Activated CD8-positive, alpha-beta memory T cell treated with anti-CD3 and anti-CD28 coated beads for 36 hours (primary cell): ENCODE measurements around the gene PRKRIP1. TPM values are rescaled to one million over a fixed set of nuclear protein-coding genes. Genes with fewer than 3 reads are reported as not detected.
"Not testable (repeated sequence)": the region's sequence is repeated elsewhere in the genome, so short reads cannot be mapped to it uniquely, and the experiment has no call there.

Experiments
- CTCF ChIA-PET: fragments of 350-600 bp; sonication (Branson Sonifier 250); formaldehyde crosslinking; loops from one replicate; lab custom pipeline; 2021; ENCODE audit warnings: antibody characterized with exemption; lab: Charles Lee
- POLR2A ChIA-PET: fragments of 350-600 bp; sonication (Branson Sonifier 250); formaldehyde crosslinking; loops from one replicate; lab custom pipeline; 2021; ENCODE audit warnings: antibody characterized with exemption; lab: Charles Lee
- total RNA-seq, 2 experiments: library from RNA; stranded (reverse); gene quantifications; one replicate each; pipeline ENCODE4 v1.2.3, GENCODE V29; 2021

The PRKRIP1 gene
- total RNA-seq, 2 experiments from 2014 or later, result 23.8 to 25.5 TPM

GRCh38 chr7:102466097-102466496, 69.9 kb downstream of the PRKRIP1 start:
- ChIA-PET CTCF (interaction anchor here (0.6 to 0.8 kb wide), 4 partner anchors 48 to 1772 kb away, joined by 3 to 5 read pairs (median 4); partner anchors contain the start of gene GIGYF1), POLR2A (interaction anchor here (0.6 to 1.0 kb wide), 2 partner anchors 23 to 70 kb away, joined by 3 read pairs; no protein-coding TSS in a partner anchor)

- ChIA-PET CTCF (interaction anchor here (0.7 to 1.1 kb wide), 3 partner anchors 12 to 1159 kb away, joined by 3 to 4 read pairs (median 3); no protein-coding TSS in a partner anchor), POLR2A (no interaction called here)
Observed at GRCh38 chr7:102467581-102468477, 71.7 kb downstream of the PRKRIP1 start.

GRCh38 chr7:102468478-102469350, 72.6 kb downstream of the PRKRIP1 start:
- ChIA-PET CTCF (interaction anchor here (1.1 kb wide), 1 partner anchor 19 kb away, joined by 3 read pairs; no protein-coding TSS in a partner anchor), POLR2A (no interaction called here)

DNA sequence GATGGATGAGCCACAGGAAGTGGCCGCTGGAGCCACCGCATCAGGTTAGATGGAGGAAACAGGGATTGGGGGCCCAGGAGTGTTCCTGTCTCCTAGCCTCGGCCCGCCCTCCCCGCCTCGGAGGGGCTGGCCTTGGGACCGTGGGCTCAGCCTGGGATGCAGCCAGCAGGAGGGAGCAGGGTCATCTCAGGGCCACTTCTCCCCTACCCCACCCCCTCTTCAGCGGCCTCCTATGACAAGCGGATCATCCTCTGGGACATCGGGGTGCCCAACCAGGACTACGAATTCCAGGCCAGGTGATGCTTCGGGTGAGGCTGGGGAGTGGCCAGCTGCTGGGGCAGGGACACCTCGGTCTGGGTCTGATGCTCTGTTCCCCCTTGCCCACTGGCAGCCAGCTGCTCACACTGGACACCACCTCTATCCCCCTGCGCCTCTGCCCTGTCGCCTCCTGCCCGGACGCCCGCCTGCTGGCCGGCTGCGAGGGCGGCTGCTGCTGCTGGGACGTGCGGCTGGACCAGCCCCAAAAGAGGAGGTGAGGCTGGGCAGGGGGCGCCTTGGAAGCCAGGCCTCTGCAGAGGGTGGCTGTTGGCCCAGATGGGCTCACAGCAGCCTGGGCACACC, 73.3 kb downstream of the PRKRIP1 start:
- POLR2A ChIA-PET, result interaction anchor here (0.5 kb wide), 1 partner anchor 72 kb away, joined by 4 read pairs; no protein-coding TSS in a partner anchor
- CTCF ChIA-PET, result no interaction called here

GRCh38 chr7:102469972-102470825, 74.0 kb downstream of the PRKRIP1 start:
- ChIA-PET CTCF (interaction anchor here (0.6 kb wide), 1 partner anchor 726 kb away, joined by 4 read pairs; no protein-coding TSS in a partner anchor), POLR2A (interaction anchor here (0.5 kb wide), 1 partner anchor 73 kb away, joined by 4 read pairs; no protein-coding TSS in a partner anchor)

- POLR2A ChIA-PET, result no interaction called here
- CTCF ChIA-PET, result no interaction called here
Observed at GRCh38 chr7:102471791-102472125, 75.6 kb downstream of the PRKRIP1 start.

DNA sequence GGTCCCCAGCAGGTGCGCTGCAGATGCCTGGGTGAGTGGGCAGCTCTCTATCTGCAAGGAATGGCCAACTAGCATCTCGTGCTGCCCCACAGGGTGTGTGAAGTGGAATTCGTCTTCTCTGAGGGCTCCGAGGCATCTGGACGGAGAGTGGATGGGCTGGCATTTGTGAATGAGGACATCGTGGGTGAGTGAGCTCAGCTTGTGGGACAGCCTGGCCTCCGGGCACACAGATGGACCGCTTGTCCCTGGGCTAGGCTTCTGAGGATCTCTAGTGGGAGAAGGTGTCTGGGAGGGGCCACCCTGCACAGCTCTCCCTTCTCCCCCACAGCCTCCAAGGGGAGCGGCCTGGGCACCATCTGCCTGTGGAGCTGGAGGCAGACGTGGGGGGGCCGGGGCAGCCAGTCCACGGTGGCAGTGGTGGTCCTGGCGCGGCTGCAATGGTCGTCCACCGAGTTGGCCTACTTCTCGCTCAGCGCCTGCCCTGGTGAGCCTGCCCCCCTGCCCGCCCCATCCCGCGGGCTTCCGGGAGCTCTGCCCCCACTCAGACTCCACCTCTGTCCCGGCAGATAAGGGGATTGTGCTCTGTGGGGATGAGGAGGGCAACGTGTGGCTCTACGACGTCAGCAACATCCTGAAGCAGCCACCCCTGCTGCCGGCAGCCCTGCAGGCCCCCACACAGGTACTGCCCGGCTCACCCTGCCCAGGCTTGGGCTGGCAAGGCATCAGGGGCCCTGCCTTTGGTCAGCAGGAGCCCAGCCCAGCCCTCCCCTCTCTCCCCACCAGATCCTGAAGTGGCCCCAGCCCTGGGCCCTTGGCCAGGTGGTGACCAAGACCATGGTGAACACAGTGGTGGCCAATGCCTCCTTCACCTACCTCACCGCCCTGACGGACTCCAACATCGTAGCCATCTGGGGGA, 76.2 kb downstream of the PRKRIP1 start:
- POLR2A ChIA-PET, result no interaction called here
- CTCF ChIA-PET, result interaction anchor here (0.5 kb wide), 1 partner anchor 180 kb away, joined by 3 read pairs; no protein-coding TSS in a partner anchor

DNA sequence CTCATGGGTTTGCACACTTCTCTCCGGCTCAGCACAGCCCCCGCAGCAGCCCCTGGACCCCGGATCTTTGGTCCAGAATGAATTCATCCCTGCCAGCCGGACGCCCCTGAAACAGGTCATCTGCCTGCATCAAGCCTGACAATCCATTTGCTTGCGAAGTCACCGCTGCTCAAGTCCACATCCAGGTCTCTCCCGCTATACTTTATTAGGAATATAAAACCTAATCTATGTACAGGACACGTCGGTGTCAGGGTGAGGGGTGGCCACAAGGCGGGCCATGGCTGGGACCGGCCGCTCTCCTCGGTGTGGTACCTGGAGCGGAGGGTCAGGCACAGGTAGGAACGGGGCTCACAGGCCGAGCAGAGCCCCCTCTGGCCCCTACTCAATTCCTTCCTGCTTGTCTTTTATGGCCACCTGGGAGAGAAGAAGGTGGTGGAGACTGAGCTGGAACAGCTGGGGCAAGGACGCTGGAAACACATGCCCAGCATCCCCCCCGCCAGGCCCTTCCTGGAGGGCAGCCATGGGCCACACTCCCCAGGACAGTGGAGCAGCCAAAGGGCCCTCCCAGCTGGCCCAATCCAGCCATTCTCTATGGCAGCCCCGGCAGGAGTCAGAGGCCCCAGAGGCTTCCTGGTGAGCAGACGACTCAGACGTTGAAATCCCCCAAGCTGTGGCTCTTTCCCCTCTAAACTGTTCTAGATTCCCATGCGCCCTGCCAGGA, 77.3 kb downstream of the PRKRIP1 start:
- ChIA-PET POLR2A (no interaction called here), CTCF (no interaction called here)

DNA sequence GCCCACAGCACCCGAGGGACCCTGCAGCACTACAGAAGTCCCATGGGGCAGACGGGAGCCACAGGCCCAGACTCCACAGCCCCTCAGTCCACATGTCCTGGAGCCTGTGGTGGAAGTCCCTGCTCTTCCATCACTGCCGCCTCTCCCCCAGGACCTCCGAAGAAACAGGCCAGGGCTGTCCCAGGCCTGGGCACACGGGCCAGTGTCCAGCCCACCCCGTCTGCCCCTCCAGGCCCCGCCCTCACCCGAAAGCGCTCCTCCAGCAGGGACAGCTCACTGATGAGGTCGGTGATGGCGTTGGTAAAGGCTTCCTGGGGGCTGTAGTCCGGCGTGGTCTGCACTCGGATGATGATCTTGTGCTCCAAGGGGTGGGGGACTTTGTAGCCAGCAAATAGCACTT, 78.0 kb downstream of the PRKRIP1 start:
- CTCF ChIA-PET, result not testable (repeated sequence)

GRCh38 chr7:102474736-102475435, 78.7 kb downstream of the PRKRIP1 start:
- POLR2A ChIA-PET, CTCF ChIA-PET: not testable (repeated sequence)

More for the DNA sequence above, 78.0 kb downstream of the PRKRIP1 start:
- POLR2A ChIA-PET, result not testable (repeated sequence)

Other genes with a start within 250 kb of the PRKRIP1 start
- gene SH2B2, start 109.5 kb upstream of the PRKRIP1 start, total RNA-seq, result 1 to 10 TPM; 2.2 to 2.5 TPM
- not detected for gene SPDYE6, start 39.9 kb upstream of the PRKRIP1 start, total RNA-seq
- gene ORAI2, start 37.2 kb downstream of the PRKRIP1 start, total RNA-seq, result 10 to 100 TPM; 56.4 to 57.5 TPM
- 10 to 100 TPM; 10.8 to 10.9 TPM for gene ALKBH4, start 68.5 kb downstream of the PRKRIP1 start, total RNA-seq
- 10 to 100 TPM; 25.1 to 25.9 TPM for gene LRWD1, start 68.6 kb downstream of the PRKRIP1 start, total RNA-seq
- 10 to 100 TPM; 71.2 to 72.9 TPM for gene POLR2J, start 82.6 kb downstream of the PRKRIP1 start, total RNA-seq
- 10 to 100 TPM; 23.7 to 23.9 TPM for gene RASA4B, start 121.4 kb downstream of the PRKRIP1 start, total RNA-seq
- gene UPK3BL2, start 147.3 kb downstream of the PRKRIP1 start, total RNA-seq, result 1 to 10 TPM; 6.7 to 8.1 TPM
- gene SPDYE2, start 154.9 kb downstream of the PRKRIP1 start, total RNA-seq, result under 1 TPM in 1 of 2 experiments, not detected in 1; 0.23 TPM
- 10 to 100 TPM; 27.2 to 29.1 TPM for gene POLR2J3, start 176.2 kb downstream of the PRKRIP1 start, total RNA-seq
- 10 to 100 TPM; 41.6 to 42.4 TPM for gene RASA4, start 220.4 kb downstream of the PRKRIP1 start, total RNA-seq
- gene UPK3BL1, start 246.4 kb downstream of the PRKRIP1 start, total RNA-seq, result 10 to 100 TPM; 13.2 to 20.8 TPM